ENCODE data around the gene KIT.

KIT gene

DNA sequence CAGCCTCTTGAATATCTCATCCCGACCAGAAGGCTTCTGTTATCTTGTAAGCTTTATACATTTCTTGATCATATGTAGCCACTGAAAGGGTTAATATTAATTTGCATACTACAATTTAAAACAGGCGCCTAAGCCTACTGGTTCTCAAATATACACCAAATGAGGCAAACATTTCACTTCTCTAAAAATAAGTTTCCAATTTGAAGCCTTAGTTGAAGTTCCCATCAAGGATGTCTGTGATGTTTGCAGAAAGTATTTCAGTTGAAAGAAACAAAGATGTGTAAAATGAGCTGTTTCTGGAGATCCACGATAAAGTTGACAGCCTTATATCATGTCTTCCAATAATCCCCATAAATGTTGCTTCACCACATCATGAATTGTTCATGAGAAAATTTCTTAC, 70.6 kb downstream of the KIT start:
- H3K36me3 ChIP-seq (replicated peaks): peaks cover 7% of the 10 kb centered on the region
- TF ChIP-seq, protein P1, sequence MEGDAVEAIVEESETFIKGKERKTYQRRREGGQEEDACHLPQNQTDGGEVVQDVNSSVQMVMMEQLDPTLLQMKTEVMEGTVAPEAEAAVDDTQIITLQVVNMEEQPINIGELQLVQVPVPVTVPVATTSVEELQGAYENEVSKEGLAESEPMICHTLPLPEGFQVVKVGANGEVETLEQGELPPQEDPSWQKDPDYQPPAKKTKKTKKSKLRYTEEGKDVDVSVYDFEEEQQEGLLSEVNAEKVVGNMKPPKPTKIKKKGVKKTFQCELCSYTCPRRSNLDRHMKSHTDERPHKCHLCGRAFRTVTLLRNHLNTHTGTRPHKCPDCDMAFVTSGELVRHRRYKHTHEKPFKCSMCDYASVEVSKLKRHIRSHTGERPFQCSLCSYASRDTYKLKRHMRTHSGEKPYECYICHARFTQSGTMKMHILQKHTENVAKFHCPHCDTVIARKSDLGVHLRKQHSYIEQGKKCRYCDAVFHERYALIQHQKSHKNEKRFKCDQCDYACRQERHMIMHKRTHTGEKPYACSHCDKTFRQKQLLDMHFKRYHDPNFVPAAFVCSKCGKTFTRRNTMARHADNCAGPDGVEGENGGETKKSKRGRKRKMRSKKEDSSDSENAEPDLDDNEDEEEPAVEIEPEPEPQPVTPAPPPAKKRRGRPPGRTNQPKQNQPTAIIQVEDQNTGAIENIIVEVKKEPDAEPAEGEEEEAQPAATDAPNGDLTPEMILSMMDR (IDR thresholded peaks at IDR 0.05; ENCODE audit: low read depth, low read length, missing control alignments): no peak

DNA sequence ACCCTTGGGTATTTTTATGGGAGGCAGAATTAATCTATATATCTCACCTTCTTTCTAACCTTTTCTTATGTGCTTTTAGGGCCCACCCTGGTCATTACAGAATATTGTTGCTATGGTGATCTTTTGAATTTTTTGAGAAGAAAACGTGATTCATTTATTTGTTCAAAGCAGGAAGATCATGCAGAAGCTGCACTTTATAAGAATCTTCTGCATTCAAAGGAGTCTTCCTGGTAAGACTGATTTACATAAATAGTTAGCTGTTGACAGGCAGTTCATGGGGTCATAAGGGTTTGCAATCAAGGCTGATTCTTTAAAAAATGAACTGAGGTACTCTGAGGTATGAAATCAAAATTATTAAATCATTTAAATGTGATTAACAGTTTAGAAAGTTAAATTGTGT, 71.5 kb downstream of the KIT start:
- DNase-seq: no peak
- TF ChIP-seq, protein P1 (IDR thresholded peaks at IDR 0.05; ENCODE audit: low read depth, low read length, missing control alignments): no peak
- H3K36me3 ChIP-seq (replicated peaks): peaks cover 9% of the 10 kb centered on the region
- no peaks in the 10 kb centered on the region for H3K27me3 ChIP-seq (replicated peaks)
- no peak overlapping the region for H3K27ac ChIP-seq
- H3K4me3 ChIP-seq (ENCODE audit: low read depth, low read length): no peak overlapping the region
- in situ Hi-C loops (cut with HindIII; ENCODE audit: low pct_ligation_motif_present, low sequenced_read_pairs): no loop called here

More for the DNA sequence above, 70.6 kb downstream of the KIT start:
- Histone ChIP-seq H3K4me3 (ENCODE audit: low read depth, low read length) (no peak overlapping the region), H3K27ac (no peak overlapping the region), H3K27me3 (replicated peaks) (no peaks in the 10 kb centered on the region)
- no peak for DNase-seq
- in situ Hi-C loops (cut with HindIII; ENCODE audit: low pct_ligation_motif_present, low sequenced_read_pairs): no loop called here

DNA sequence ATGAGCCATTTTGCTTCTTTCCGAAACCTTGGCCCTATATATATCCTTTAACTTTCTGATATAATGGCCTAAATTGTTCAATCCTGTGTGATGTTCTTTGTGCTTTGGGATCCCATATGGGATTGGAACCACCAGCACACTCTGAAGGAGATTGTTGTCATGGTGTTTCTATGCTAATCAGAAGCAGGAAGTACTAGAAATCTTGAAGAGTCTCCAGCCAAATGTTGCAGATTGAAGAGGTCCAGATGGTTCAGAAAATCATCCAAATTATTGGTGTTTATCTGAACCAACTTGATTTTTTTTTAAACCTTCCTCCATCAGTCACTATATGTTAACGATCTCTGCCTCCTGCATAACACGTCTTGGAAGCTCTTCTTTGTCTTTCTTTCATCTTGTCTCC, 72.8 kb downstream of the KIT start:
- H3K36me3 ChIP-seq (replicated peaks): peaks cover 9% of the 10 kb centered on the region
- DNase-seq: no peak
- TF ChIP-seq, protein P1 (IDR thresholded peaks at IDR 0.05; ENCODE audit: low read depth, low read length, missing control alignments): no peak
- H3K27ac ChIP-seq: no peak overlapping the region
- H3K27me3 ChIP-seq (replicated peaks): no peaks in the 10 kb centered on the region
- in situ Hi-C loops (cut with HindIII; ENCODE audit: low pct_ligation_motif_present, low sequenced_read_pairs): no loop called here
- H3K4me3 ChIP-seq (ENCODE audit: low read depth, low read length): no peak overlapping the region

DNA sequence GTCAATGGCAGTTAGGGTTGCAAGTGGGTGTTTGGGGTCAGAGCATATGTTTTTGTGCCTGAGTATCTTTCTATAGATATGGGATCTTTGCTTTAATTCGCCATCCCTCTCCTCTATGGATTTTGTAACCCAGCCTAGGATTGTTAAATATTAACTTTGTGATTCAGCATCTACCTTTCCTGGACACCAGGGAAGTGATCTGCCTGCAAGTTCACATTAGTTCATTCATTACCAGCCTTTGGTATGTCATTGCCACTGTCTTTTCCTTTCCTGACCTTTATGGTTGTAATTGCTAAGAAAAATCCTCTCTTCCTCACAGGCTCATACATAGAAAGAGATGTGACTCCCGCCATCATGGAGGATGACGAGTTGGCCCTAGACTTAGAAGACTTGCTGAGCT, 73.8 kb downstream of the KIT start:
- no peak overlapping the region for H3K27ac ChIP-seq
- peaks cover 9% of the 10 kb centered on the region for H3K36me3 ChIP-seq (replicated peaks)
- in situ Hi-C loops (cut with HindIII; ENCODE audit: low pct_ligation_motif_present, low sequenced_read_pairs): no loop called here
- no peak overlapping the region for H3K4me3 ChIP-seq (ENCODE audit: low read depth, low read length)
- TF ChIP-seq, protein P1 (IDR thresholded peaks at IDR 0.05; ENCODE audit: low read depth, low read length, missing control alignments): no peak
- no peak for DNase-seq
- H3K27me3 ChIP-seq (replicated peaks): no peaks in the 10 kb centered on the region

DNA sequence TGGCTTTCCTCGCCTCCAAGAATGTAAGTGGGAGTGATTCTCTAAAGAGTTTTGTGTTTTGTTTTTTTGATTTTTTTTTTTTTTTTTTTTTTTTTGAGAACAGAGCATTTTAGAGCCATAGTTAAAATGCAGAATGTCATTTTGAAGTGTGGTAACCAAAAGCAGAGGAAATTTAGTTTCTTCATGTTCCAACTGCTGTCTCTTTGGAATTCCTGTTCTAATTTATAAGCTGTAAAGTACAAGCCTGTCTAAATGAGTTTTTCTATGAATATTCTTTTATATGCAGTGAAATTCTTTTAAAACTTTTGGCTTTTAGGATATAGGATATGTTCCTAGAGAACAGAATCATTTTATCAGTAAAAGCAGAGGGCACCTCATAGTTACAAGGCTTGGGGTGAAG, 74.2 kb downstream of the KIT start:
- DNase-seq: no peak
- Histone ChIP-seq H3K36me3 (replicated peaks) (peaks cover 9% of the 10 kb centered on the region), H3K27ac (no peak overlapping the region), H3K4me3 (ENCODE audit: low read depth, low read length) (no peak overlapping the region), H3K27me3 (replicated peaks) (no peaks in the 10 kb centered on the region)
- in situ Hi-C loops (cut with HindIII; ENCODE audit: low pct_ligation_motif_present, low sequenced_read_pairs): no loop called here
- TF ChIP-seq, protein P1 (IDR thresholded peaks at IDR 0.05; ENCODE audit: low read depth, low read length, missing control alignments): no peak

DNA sequence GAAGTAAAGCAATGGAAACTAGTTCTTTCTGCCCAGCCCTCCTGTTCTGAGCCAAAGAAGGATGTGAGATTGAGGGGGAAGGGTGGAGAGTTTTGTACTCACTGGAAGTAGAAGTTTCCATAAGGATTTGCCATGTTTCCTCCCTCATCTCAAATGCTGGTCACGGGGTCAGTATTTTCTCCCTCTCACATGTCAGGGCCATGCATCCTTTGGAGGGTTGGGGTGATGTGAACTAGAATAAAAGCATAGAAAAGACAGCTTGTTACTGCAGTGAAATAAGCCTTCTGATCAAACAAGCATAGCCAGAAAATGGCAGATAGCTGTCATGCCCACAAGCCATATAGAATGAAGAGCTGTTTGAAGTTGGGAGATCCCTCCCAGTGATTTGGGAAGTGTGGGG, 79.7 kb downstream of the KIT start:
- no peak for DNase-seq
- H3K27ac ChIP-seq: no peak overlapping the region
- in situ Hi-C loops (cut with HindIII; ENCODE audit: low pct_ligation_motif_present, low sequenced_read_pairs): no loop called here
- peaks cover 5% of the 10 kb centered on the region for H3K36me3 ChIP-seq (replicated peaks)
- H3K27me3 ChIP-seq (replicated peaks): no peaks in the 10 kb centered on the region
- TF ChIP-seq, protein P1 (IDR thresholded peaks at IDR 0.05; ENCODE audit: low read depth, low read length, missing control alignments): no peak
- no peak overlapping the region for H3K4me3 ChIP-seq (ENCODE audit: low read depth, low read length)
